Parathyroid adenoma (tissue), 2 donors: ENCODE results near the gene CELSR1.

ENCODE experiments used
- H2AFZ ChIP-seq: fragments of 300-600 bp; sonication (generic); one replicate; pipeline ENCODE4 v1.7.0; 2017; ENCODE audit warnings: antibody characterized with exemption, mild to moderate bottlenecking
- H3K27ac ChIP-seq: fragments of 300-600 bp; sonication (generic); one replicate; pipeline ENCODE4 v1.7.0; 2017
- H3K27me3 ChIP-seq: fragments of 300-600 bp; sonication (generic); one replicate; pipeline ENCODE4 v1.7.0; 2017; ENCODE audit warnings: low read length; ENCODE audit not compliant: control insufficient read depth, insufficient read depth
- H3K36me3 ChIP-seq: fragments of 300-600 bp; sonication (generic); one replicate; pipeline ENCODE4 v1.7.0; 2017; ENCODE audit warnings: low read length; ENCODE audit not compliant: control insufficient read depth, insufficient read depth
- H3K4me1 ChIP-seq: fragments of 300-600 bp; sonication (generic); one replicate; pipeline ENCODE4 v1.7.0; 2017; ENCODE audit warnings: control low read depth
- H3K4me2 ChIP-seq: fragments of 300-600 bp; sonication (generic); one replicate; pipeline ENCODE4 v1.7.0; 2017; ENCODE audit warnings: low read length
- H3K4me3 ChIP-seq: fragments of 300-600 bp; sonication (generic); one replicate; pipeline ENCODE4 v1.7.0; 2017; ENCODE audit warnings: low read depth, low read length
- H3K79me2 ChIP-seq: fragments of 300-600 bp; sonication (generic); one replicate; pipeline ENCODE4 v1.7.0; 2017; ENCODE audit warnings: control low read depth
- H3K9ac ChIP-seq: fragments of 300-600 bp; sonication (generic); one replicate; pipeline ENCODE4 v1.7.0; 2017; ENCODE audit warnings: mild to moderate bottlenecking
- H3K9me3 ChIP-seq: fragments of 300-600 bp; sonication (generic); one replicate; pipeline ENCODE4 v1.7.0; 2017; ENCODE audit warnings: low read length; ENCODE audit not compliant: control insufficient read depth
- CTCF ChIP-seq: fragments of 300-600 bp; sonication (generic); IDR thresholded peaks from one replicate; pipeline ENCODE4 v1.7.0; 2017; ENCODE audit warnings: antibody characterized with exemption, mild to moderate bottlenecking
- donor health status: primary hyperparathyroidism.

Gene CELSR1

GRCh38 chr22:46322711-46323110, 214.7 kb downstream of the CELSR1 start:
- Histone ChIP-seq H2AFZ (no peak overlapping the region), H3K79me2 (no peaks in the 10 kb centered on the region), H3K4me3 (no peak overlapping the region), H3K4me2 (no peak overlapping the region), H3K27ac (no peak overlapping the region), H3K9ac (no peak overlapping the region), H3K27me3 (no peaks in the 10 kb centered on the region), H3K4me1 (no peaks in the 10 kb centered on the region), H3K9me3 (no peaks in the 10 kb centered on the region), H3K36me3 (no peaks in the 10 kb centered on the region)
- TF ChIP-seq CTCF: no peak

- Histone ChIP-seq H3K79me2 (no peaks in the 10 kb centered on the region), H3K4me1 (no peaks in the 10 kb centered on the region), H3K9me3 (no peaks in the 10 kb centered on the region), H2AFZ (no peak overlapping the region), H3K27me3 (no peaks in the 10 kb centered on the region), H3K4me3 (no peak overlapping the region), H3K27ac (no peak overlapping the region), H3K9ac (no peak overlapping the region), H3K36me3 (no peaks in the 10 kb centered on the region), H3K4me2 (no peak overlapping the region)
- no peak for TF ChIP-seq CTCF
Measured at GRCh38 chr22:46320716-46321386, 216.6 kb downstream of the CELSR1 start.

- no peaks in the 10 kb centered on the region for H3K79me2 ChIP-seq
- H3K4me1 ChIP-seq: no peaks in the 10 kb centered on the region
- H3K27ac ChIP-seq: no peak overlapping the region
- H3K36me3 ChIP-seq: no peaks in the 10 kb centered on the region
- H3K27me3 ChIP-seq: no peaks in the 10 kb centered on the region
- no peak overlapping the region for H3K9ac ChIP-seq
- no peak overlapping the region for H3K4me3 ChIP-seq
- no peak for TF ChIP-seq CTCF
- H3K9me3 ChIP-seq: no peaks in the 10 kb centered on the region
- H2AFZ ChIP-seq: no peak overlapping the region
- no peak overlapping the region for H3K4me2 ChIP-seq
Measured at GRCh38 chr22:46320166-46320710, 217.2 kb downstream of the CELSR1 start.

GRCh38 chr22:46319319-46319718, 218.1 kb downstream of the CELSR1 start:
- H2AFZ ChIP-seq: no peak overlapping the region
- H3K36me3 ChIP-seq: no peaks in the 10 kb centered on the region
- H3K4me1 ChIP-seq: no peaks in the 10 kb centered on the region
- H3K4me3 ChIP-seq: no peak overlapping the region
- H3K9ac ChIP-seq: no peak overlapping the region
- no peaks in the 10 kb centered on the region for H3K79me2 ChIP-seq
- no peak for TF ChIP-seq CTCF
- no peak overlapping the region for H3K4me2 ChIP-seq
- no peaks in the 10 kb centered on the region for H3K9me3 ChIP-seq
- no peak overlapping the region for H3K27ac ChIP-seq
- H3K27me3 ChIP-seq: no peaks in the 10 kb centered on the region

- TF ChIP-seq CTCF: no peak
- H3K27ac ChIP-seq: no peak overlapping the region
- no peak overlapping the region for H3K9ac ChIP-seq
- no peaks in the 10 kb centered on the region for H3K4me1 ChIP-seq
- H3K79me2 ChIP-seq: no peaks in the 10 kb centered on the region
- H3K9me3 ChIP-seq: no peaks in the 10 kb centered on the region
- H3K4me2 ChIP-seq: no peak overlapping the region
- H2AFZ ChIP-seq: no peak overlapping the region
- H3K36me3 ChIP-seq: no peaks in the 10 kb centered on the region
- no peak overlapping the region for H3K4me3 ChIP-seq
- H3K27me3 ChIP-seq: no peaks in the 10 kb centered on the region
Measured at GRCh38 chr22:46318576-46318975, 218.8 kb downstream of the CELSR1 start.
